Vagina (tissue), 2 donors: ENCODE measurements around the gene OR13C9. TPM values are rescaled to one million over a fixed set of nuclear protein-coding genes. Genes with fewer than 3 reads are reported as not detected.

Experiments used
- DNase-seq, 2 donors: peaks; one replicate each; pipeline ENCODE4 v3.0.0-alpha.2; 2017; ENCODE audit errors: extremely low spot score in 2 of 2
- H3K27ac ChIP-seq: fragments of 200-600 bp; sonication (generic); one replicate; pipeline ENCODE4 v1.5.1; 2019
- H3K27me3 ChIP-seq: fragments of 200-600 bp; sonication (generic); one replicate; pipeline ENCODE4 v1.5.1; 2019
- H3K36me3 ChIP-seq, 2 donors: fragments of 200-600 bp; sonication (generic); one replicate each; pipeline ENCODE4 v1.5.1; 2017 to 2019
- H3K4me1 ChIP-seq: fragments of 200-600 bp; sonication (generic); one replicate; pipeline ENCODE4 v1.5.1; 2019
- H3K4me3 ChIP-seq, 2 donors: fragments of 200-600 bp; sonication (generic); 1 replicate in 1 of 2; 2 replicates in 1 of 2; pipeline ENCODE4 v1.5.1; 2016 to 2019
- H3K9me3 ChIP-seq: fragments of 200-600 bp; sonication (generic); one replicate; pipeline ENCODE4 v1.5.1; 2019
- CTCF ChIP-seq, 3 experiments: fragments of 450-650 bp in 2 of 3; fragments of 200-600 bp in 1 of 3; sonication (generic) in 1 of 3; IDR thresholded peaks; one replicate each; pipeline ENCODE4 v1.5.1; 2017 to 2019; ENCODE audit warnings: antibody characterized with exemption in 3 of 3, mild to moderate bottlenecking in 2 of 3, moderate library complexity in 2 of 3
- POLR2A ChIP-seq, 2 donors: fragments of 450-650 bp; IDR thresholded peaks; one replicate each; pipeline ENCODE4 v1.6.1; 2017; ENCODE audit warnings: antibody characterized with exemption in 2 of 2, mild to moderate bottlenecking in 2 of 2, moderate library complexity in 2 of 2
- POLR2AphosphoS5 ChIP-seq, 2 donors: sonication (generic); formaldehyde crosslinking; IDR thresholded peaks; one replicate each; pipeline ENCODE4 v1.9.0; 2017; ENCODE audit warnings: antibody characterized with exemption in 2 of 2, mild to moderate bottlenecking in 2 of 2, low read depth in 1 of 2; ENCODE audit not compliant: insufficient read depth in 1 of 2
- intact Hi-C: fragments of 100-400 bp; cut with DNase I; formaldehyde crosslinking; loops from one replicate; pipeline ENCODE4 v1.15.1; 2023
- total RNA-seq: library from RNA; depleted of rRNA; stranded (reverse); fragments of >200 nt; gene quantifications from one replicate; pipeline ENCODE4 v1.2.3, GENCODE V29; 2016

The OR13C9 gene
- total RNA-seq, 1 donor from 2014 or later: not detected

- Histone ChIP-seq H3K36me3 (no peaks in the 10 kb centered on the region), H3K4me3 (no peak overlapping the region), H3K27me3 (no peaks in the 10 kb centered on the region), H3K9me3 (no peaks in the 10 kb centered on the region), H3K4me1 (no peaks in the 10 kb centered on the region), H3K27ac (no peak overlapping the region)
- DNase-seq: no peak
- intact Hi-C loops: no loop called here
- TF ChIP-seq POLR2A (IDR thresholded peaks at IDR 0.05) (no peak), CTCF (IDR thresholded peaks at IDR 0.05) (no peak), POLR2AphosphoS5 (IDR thresholded peaks at IDR 0.05; ENCODE audit: insufficient read depth in 1 of 2, low read depth in 1 of 2) (no peak)
These were observed 40.7 kb downstream of the OR13C9 start for GRCh38 chr9:104577263-104577662.

GRCh38 chr9:104575456-104575855 is 42.5 kb downstream of the OR13C9 start:
- no peak for TF ChIP-seq POLR2A (IDR thresholded peaks at IDR 0.05)
- no peak for TF ChIP-seq POLR2AphosphoS5 (IDR thresholded peaks at IDR 0.05; ENCODE audit: insufficient read depth in 1 of 2, low read depth in 1 of 2)
- no peak for TF ChIP-seq CTCF (IDR thresholded peaks at IDR 0.05)
- Histone ChIP-seq H3K36me3 (no peaks in the 10 kb centered on the region), H3K27me3 (no peaks in the 10 kb centered on the region), H3K4me1 (no peaks in the 10 kb centered on the region), H3K4me3 (no peak overlapping the region), H3K9me3 (no peaks in the 10 kb centered on the region), H3K27ac (no peak overlapping the region)
- intact Hi-C loops: no loop called here
- no peak for DNase-seq

- Histone ChIP-seq H3K4me3 (no peak overlapping the region), H3K9me3 (no peaks in the 10 kb centered on the region), H3K4me1 (no peaks in the 10 kb centered on the region), H3K27me3 (no peaks in the 10 kb centered on the region), H3K27ac (no peak overlapping the region), H3K36me3 (no peaks in the 10 kb centered on the region)
- TF ChIP-seq CTCF (IDR thresholded peaks at IDR 0.05) (no peak), POLR2AphosphoS5 (IDR thresholded peaks at IDR 0.05; ENCODE audit: insufficient read depth in 1 of 2, low read depth in 1 of 2) (no peak), POLR2A (IDR thresholded peaks at IDR 0.05) (no peak)
- no peak for DNase-seq
- intact Hi-C loops: no loop called here
These were observed 45.4 kb downstream of the OR13C9 start for GRCh38 chr9:104572612-104573011.

GRCh38 chr9:104568868-104569267 is 49.1 kb downstream of the OR13C9 start, which contains the start of gene OR13C8:
OR13C8 (plus strand) TSS chr9:104569168; CDS start chr9:104569168, 0 bp downstream.
- Histone ChIP-seq H3K27me3 (no peaks in the 10 kb centered on the region), H3K36me3 (no peaks in the 10 kb centered on the region), H3K4me3 (no peak within 1 kb of the TSS), H3K4me1 (no peaks in the 10 kb centered on the region), H3K9me3 (no peaks in the 10 kb centered on the region), H3K27ac (no peak within 1 kb of the TSS)
- TF ChIP-seq POLR2AphosphoS5 (IDR thresholded peaks at IDR 0.05; ENCODE audit: insufficient read depth in 1 of 2, low read depth in 1 of 2): no peak
- no peak for TF ChIP-seq POLR2A (IDR thresholded peaks at IDR 0.05)
- no peak for TF ChIP-seq CTCF (IDR thresholded peaks at IDR 0.05)
- no peak for DNase-seq
- intact Hi-C loops: no loop called here

Other genes with a start within 250 kb of the OR13C9 start
- gene OR13F1, start 113.9 kb downstream of the OR13C9 start, total RNA-seq: not detected
- gene OR13C4, start 91.0 kb downstream of the OR13C9 start, total RNA-seq: not detected
- gene OR13C3, start 81.3 kb downstream of the OR13C9 start, total RNA-seq: not detected
- not detected for gene OR13C8, start 49.0 kb downstream of the OR13C9 start, total RNA-seq
- gene OR13C5, start 18.8 kb downstream of the OR13C9 start, total RNA-seq: not detected
- gene OR13C2, start 12.6 kb downstream of the OR13C9 start, total RNA-seq: not detected
- not detected for gene OR13D1, start 76.3 kb upstream of the OR13C9 start, total RNA-seq
- gene NIPSNAP3A, start 129.5 kb upstream of the OR13C9 start, total RNA-seq: 25.8 TPM
- 0.49 TPM for gene NIPSNAP3B, start 145.9 kb upstream of the OR13C9 start, total RNA-seq